T-helper 2 cell (primary cell): ENCODE data around the gene RALGAPA2.

ENCODE experiments used
- DNase-seq, 5 experiments: peaks; one replicate each; pipeline versions ENCODE4 v3.0.0 to v3.0.0-alpha.2; 2012 to 2022

Gene RALGAPA2

DNA sequence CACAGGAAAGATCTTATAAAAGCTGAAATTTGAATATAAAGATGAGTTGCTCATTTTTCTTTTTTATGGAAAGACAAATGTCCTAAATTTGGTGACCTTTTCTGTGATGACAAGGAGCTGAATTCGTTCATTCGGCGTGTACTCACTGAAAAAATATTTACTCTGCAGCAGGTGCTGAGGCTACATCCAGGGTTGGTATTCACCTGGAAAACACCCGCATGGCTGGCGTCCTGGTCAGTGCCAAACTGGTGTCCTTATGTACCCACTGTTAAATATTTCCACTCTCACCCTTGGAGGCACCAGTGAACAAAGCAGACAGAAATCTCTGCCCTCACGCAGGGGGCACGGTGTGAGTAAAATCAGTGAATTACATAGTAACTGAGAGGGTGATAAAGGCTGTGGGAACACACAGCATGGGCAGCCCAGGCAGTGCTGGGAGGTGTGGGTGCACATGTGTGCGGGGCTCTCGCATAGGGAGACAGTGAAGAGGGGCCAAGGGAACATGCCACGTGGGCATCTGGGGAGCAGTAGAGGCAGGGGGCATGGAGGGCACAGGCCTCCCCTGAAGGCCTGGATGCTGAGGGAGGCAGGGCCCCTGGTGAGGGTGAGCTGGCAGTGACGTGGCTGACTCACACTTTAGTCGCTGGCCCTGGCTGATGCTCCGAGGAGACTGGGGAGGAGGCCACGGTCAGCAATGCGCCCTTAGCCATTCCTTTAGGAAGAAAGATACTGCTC, 254.9 kb downstream of the RALGAPA2 start:
- no peak for DNase-seq

- DNase-seq: no peak
Measured at GRCh38 chr20:20456741-20457140, 255.7 kb downstream of the RALGAPA2 start.

DNA sequence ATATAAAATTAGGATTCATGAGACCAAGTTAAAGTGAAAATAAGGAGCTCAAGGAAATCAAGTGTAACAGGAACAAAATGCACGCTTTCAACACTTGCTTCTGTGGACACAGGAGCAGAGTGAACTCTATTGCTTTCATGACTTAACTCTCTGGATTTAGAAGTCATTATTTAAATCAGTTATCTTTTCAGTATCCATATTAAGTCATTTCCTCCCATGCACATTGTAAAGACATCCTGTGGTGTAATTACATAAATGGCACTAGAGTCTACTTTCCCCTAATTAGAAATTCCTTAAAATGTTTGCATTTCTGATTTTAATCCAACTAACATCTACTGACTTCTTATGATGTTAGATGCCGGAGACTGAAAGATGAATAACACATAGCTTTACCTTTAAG, 256.5 kb downstream of the RALGAPA2 start:
- no peak for DNase-seq

GRCh38 chr20:20454850-20455627, 257.4 kb downstream of the RALGAPA2 start:
- no peak for DNase-seq

DNA sequence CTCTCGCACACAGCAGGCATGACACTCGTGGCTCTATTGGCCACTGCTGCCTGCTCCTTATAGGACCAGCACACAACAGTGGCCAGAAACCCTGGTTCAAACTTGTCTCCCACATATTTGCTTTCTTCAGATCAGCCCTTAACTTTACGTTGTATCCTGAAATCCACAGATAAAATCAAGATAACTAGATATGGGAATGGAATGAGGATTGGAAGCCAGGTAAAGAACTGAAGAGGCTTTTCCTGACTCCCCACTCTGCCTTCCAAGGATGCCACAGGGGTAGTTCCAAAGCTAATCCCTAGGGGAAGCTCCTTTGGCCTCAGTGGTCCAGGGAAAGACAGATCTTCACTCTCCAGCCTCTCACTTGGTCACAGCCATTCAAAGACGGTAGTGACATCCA, 258.1 kb downstream of the RALGAPA2 start:
- no peak for DNase-seq

- peak; percentile 8 to 72 (median 25) for DNase-seq
Measured at GRCh38 chr20:20452254-20452676, 260.2 kb downstream of the RALGAPA2 start.

- DNase-seq: no peak
Measured at GRCh38 chr20:20450521-20450920, 261.9 kb downstream of the RALGAPA2 start.

GRCh38 chr20:20448881-20449280, 263.6 kb downstream of the RALGAPA2 start:
- no peak for DNase-seq

- DNase-seq: no peak
Measured at GRCh38 chr20:20447196-20447595, 265.2 kb downstream of the RALGAPA2 start.

DNA sequence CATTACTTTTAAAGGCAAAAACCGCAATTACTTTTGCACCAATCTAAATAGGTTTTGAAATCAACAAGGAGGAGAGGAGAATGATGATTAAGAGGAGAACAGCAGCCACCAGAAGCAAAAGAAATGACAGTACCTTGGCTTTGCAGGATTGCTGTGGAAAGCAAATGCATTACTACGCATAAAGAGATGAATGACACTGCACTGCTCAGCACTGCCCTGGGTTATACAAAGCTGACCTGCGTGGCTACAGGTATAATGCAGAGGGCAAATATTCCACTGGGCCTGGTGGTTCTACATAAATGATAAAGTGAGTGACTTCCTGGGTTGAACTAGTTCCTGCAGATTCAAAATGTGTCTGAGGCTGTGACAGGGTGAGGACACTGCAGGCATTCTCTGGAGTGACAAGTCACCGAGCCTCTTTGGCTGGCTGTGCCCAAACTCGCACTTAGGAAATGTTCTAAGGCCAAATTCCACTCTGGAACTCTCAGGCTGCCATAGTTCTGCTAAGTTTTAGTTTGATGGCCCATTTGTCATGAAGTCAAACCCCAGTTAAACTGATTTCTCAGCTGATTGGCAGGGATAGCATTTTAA, 265.9 kb downstream of the RALGAPA2 start:
- DNase-seq: no peak

DNA sequence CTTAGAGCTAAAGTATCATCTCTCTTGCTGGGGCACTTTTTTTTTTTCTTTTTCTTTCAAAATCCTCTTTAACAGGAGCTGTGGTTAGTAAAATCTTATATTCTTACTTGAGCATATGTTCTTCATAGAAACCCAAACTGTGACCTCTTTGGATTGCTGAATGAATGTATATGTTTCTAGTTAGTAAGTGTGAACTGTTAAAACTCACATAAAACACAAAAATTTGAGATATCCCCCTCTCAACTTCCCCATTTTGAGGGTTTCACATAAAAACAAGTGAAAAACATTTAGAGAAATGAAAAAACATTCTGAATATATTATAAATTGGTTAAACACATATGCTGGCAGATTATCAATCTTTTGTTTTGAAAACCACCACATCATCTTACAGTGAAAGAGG, 266.4 kb downstream of the RALGAPA2 start:
- no peak for DNase-seq

GRCh38 chr20:20443504-20443903, 268.9 kb downstream of the RALGAPA2 start:
- no peak for DNase-seq

GRCh38 chr20:20442466-20442865, 270.0 kb downstream of the RALGAPA2 start:
- DNase-seq: no peak

DNA sequence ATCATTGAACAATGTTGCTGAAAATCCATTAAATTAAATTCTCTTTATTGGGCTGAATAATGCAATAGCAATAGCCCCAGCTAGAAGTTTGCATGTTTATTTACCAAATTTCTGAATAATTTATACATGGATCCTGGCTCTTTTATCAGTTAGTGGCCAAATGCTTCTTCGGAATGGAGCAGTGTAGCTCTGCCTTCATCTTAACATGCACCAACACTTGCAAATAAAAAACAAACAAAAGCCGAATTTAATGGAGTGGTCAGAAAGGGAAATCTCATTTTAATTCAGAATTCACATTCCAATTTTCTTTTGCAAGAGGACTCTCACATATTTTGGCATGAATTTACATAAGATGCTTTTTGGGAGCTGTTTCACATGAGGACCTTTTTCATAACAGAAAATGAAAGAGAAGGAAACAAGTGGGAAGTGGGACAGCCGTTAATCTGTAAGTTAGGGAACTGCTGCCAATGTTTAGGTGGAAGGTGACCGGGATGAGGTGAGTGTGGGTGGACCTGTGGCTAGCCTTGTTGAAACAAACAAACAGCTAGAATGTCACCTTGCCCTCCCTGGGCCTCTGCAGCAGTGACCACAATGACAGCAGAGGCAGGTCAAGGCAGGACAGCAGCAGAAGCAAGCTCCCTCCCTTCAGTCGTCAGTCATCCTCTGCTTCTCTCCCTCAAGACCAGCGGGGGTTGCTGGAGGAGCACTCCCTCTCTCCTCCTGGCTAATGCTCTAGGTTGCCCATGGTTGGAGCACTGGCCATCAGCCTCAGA, 271.4 kb downstream of the RALGAPA2 start:
- DNase-seq: no peak

GRCh38 chr20:20440481-20440880, 272.0 kb downstream of the RALGAPA2 start:
- DNase-seq: no peak

GRCh38 chr20:20439602-20440190, 272.7 kb downstream of the RALGAPA2 start:
- DNase-seq: no peak

DNA sequence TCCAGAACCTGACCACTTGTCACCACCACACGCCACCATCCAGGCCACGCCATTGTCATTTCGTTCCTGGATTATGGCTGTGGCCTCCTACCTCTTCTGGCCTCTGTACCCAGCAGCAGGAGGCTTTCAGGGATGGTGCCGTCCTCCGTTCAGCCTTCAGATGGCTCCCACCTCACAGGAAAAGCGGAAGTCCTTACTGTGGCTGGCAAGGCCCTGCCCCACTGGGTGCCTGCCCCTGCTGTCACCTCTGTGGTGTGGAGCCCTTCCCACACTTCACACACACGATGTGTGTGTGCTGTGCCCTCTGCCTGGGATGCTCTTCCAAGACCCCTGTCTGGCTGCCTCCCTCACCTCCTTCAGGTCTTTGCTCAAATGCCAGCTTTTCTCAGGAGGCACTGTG, 275.1 kb downstream of the RALGAPA2 start:
- DNase-seq: no peak

- DNase-seq: no peak
Measured at GRCh38 chr20:20436689-20437088, 275.8 kb downstream of the RALGAPA2 start.

GRCh38 chr20:20435453-20435852, 277.0 kb downstream of the RALGAPA2 start:
- no peak for DNase-seq

- no peak for DNase-seq
Measured at GRCh38 chr20:20432618-20433286, 279.7 kb downstream of the RALGAPA2 start.

DNA sequence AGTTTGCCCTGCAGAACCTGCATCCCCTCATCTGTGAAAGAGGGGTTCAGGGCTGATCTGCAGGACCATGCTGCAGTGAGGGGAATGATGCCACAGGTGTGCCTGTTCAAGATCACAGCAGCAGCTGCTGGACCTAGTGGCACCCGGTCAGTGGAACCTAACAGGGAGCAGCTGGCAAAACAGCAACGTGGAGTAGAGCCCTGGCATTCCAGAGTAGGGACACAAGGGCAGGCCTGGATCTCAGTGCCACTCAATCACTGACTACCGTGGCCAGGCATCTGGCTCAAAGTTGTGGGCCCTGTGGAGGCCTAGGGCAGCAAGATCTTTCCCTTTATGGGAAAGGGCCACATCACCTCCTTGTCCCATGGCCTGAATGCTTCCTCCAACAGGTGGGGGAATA, 282.4 kb downstream of the RALGAPA2 start:
- DNase-seq: no peak

- no peak for DNase-seq
Measured at GRCh38 chr20:20428067-20428466, 284.4 kb downstream of the RALGAPA2 start.
